Peyer's patch (tissue), 4 donors: ENCODE results near the gene PCP4.

ENCODE experiments used
- CTCF ChIP-seq, 6 experiments: fragments of 450-650 bp in 4 of 6; fragments of 200-600 bp in 2 of 6; sonication (generic) in 1 of 6; IDR thresholded peaks; one replicate each; pipeline ENCODE4 v1.5.1; 2017 to 2019; ENCODE audit warnings: antibody characterized with exemption in 6 of 6, mild to moderate bottlenecking in 3 of 6, moderate library complexity in 1 of 6
- POLR2A ChIP-seq, 2 donors: fragments of 450-650 bp; IDR thresholded peaks; one replicate each; pipeline ENCODE4 v1.5.1; 2017; ENCODE audit warnings: antibody characterized with exemption in 2 of 2, mild to moderate bottlenecking in 2 of 2, moderate library complexity in 2 of 2

- TF ChIP-seq POLR2A (IDR thresholded peaks at IDR 0.05) (no peak), CTCF (IDR thresholded peaks at IDR 0.05) (no peak)
Observed at GRCh38 chr21:39902986-39903385, 35.7 kb downstream of the PCP4 start.
